ENCODE data around the gene TMEM38A.
"Not testable (repeated sequence)": the region's sequence is repeated elsewhere in the genome, so short reads cannot be mapped to it uniquely, and the experiment has no call there.

- not testable (repeated sequence) for TF ChIP-seq POLR2AphosphoS5, POLR2A (IDR thresholded peaks at IDR 0.05)
- TF ChIP-seq, protein P1, sequence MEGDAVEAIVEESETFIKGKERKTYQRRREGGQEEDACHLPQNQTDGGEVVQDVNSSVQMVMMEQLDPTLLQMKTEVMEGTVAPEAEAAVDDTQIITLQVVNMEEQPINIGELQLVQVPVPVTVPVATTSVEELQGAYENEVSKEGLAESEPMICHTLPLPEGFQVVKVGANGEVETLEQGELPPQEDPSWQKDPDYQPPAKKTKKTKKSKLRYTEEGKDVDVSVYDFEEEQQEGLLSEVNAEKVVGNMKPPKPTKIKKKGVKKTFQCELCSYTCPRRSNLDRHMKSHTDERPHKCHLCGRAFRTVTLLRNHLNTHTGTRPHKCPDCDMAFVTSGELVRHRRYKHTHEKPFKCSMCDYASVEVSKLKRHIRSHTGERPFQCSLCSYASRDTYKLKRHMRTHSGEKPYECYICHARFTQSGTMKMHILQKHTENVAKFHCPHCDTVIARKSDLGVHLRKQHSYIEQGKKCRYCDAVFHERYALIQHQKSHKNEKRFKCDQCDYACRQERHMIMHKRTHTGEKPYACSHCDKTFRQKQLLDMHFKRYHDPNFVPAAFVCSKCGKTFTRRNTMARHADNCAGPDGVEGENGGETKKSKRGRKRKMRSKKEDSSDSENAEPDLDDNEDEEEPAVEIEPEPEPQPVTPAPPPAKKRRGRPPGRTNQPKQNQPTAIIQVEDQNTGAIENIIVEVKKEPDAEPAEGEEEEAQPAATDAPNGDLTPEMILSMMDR (IDR thresholded peaks at IDR 0.05), result not testable (repeated sequence)
Observed at GRCh38 chr19:16673839-16674238, 12.9 kb downstream of the TMEM38A start.

Data from sigmoid colon (tissue), 4 donors.